Astrocyte (in vitro differentiated cells and primary cell): ENCODE results near the gene WDR41. TPM values are rescaled to one million over a fixed set of nuclear protein-coding genes. Genes with fewer than 3 reads are reported as not detected.

Experiments used
- DNase-seq: peaks from one replicate; pipeline ENCODE4 v3.0.0-alpha.2; 2010; ENCODE audit warnings: low read depth
- FAIRE-seq: peaks from 2 replicates; lab custom pipeline; 2011; peaks lifted over from hg19 to GRCh38; lab: Jason Lieb, UNC
- H2AFZ ChIP-seq: 2 replicates; pipeline ENCODE4 v1.6.0; 2012; ENCODE audit warnings: low read depth, low read length, inconsistent platforms
- H3K27ac ChIP-seq: 2 replicates; pipeline ENCODE4 v1.5.1; 2011; ENCODE audit warnings: low read depth, low read length, inconsistent platforms
- H3K27me3 ChIP-seq: 2 replicates; pipeline ENCODE4 v1.6.0; 2011; ENCODE audit warnings: low read length, inconsistent platforms; ENCODE audit not compliant: insufficient read depth
- H3K36me3 ChIP-seq: 2 replicates; pipeline ENCODE4 v1.5.1; 2011; ENCODE audit warnings: low read length, inconsistent platforms; ENCODE audit not compliant: insufficient read depth
- H3K4me1 ChIP-seq: 2 replicates; pipeline ENCODE4 v1.5.1; 2011; ENCODE audit warnings: low read length, inconsistent platforms; ENCODE audit not compliant: insufficient read depth
- H3K4me2 ChIP-seq: 2 replicates; pipeline ENCODE4 v1.6.0; 2012; ENCODE audit warnings: low read length, inconsistent platforms
- H3K4me3 ChIP-seq: 2 replicates; pipeline ENCODE4 v1.5.1; 2011; ENCODE audit warnings: low read depth, mild to moderate bottlenecking, low read length, inconsistent platforms; ENCODE audit not compliant: insufficient read depth
- H3K79me2 ChIP-seq: 2 replicates; pipeline ENCODE4 v1.6.0; 2012; ENCODE audit warnings: mild to moderate bottlenecking, low read length, inconsistent platforms; ENCODE audit not compliant: insufficient read depth
- H3K9ac ChIP-seq: 2 replicates; pipeline ENCODE4 v1.6.0; 2012; ENCODE audit warnings: mild to moderate bottlenecking, low read length, inconsistent platforms
- H3K9me3 ChIP-seq: 2 replicates; pipeline ENCODE4 v1.5.1; 2012; ENCODE audit warnings: low read depth, mild to moderate bottlenecking, low read length, inconsistent platforms; ENCODE audit not compliant: insufficient read depth
- H4K20me1 ChIP-seq: 2 replicates; pipeline ENCODE4 v1.6.0; 2012; ENCODE audit warnings: low read length, inconsistent platforms; ENCODE audit not compliant: insufficient read depth
- H3K27ac Mint-ChIP-seq: one replicate; pipeline ENCODE4 v1.8.0; 2021; ENCODE audit warnings: mild to moderate bottlenecking, mixed read lengths; ENCODE audit not compliant: unreplicated experiment
- H3K27me3 Mint-ChIP-seq: one replicate; pipeline ENCODE4 v1.8.0; 2021; ENCODE audit warnings: low read depth, mixed read lengths; ENCODE audit not compliant: unreplicated experiment
- H3K36me3 Mint-ChIP-seq: one replicate; pipeline ENCODE4 v1.8.0; 2021; ENCODE audit warnings: low read depth, mixed read lengths; ENCODE audit not compliant: unreplicated experiment
- H3K4me1 Mint-ChIP-seq: one replicate; pipeline ENCODE4 v1.8.0; 2021; ENCODE audit warnings: low read depth, mixed read lengths; ENCODE audit not compliant: unreplicated experiment
- H3K4me3 Mint-ChIP-seq: one replicate; pipeline ENCODE4 v1.8.0; 2021; ENCODE audit warnings: mild to moderate bottlenecking, moderate library complexity, mixed read lengths; ENCODE audit not compliant: unreplicated experiment
- H3K9me3 Mint-ChIP-seq: one replicate; pipeline ENCODE4 v1.8.0; 2021; ENCODE audit warnings: mild to moderate bottlenecking, mixed read lengths; ENCODE audit not compliant: unreplicated experiment
- CTCF ChIP-seq: IDR thresholded peaks from 2 replicates; pipeline ENCODE4 v1.5.1; 2011; ENCODE audit warnings: low read depth, mild to moderate bottlenecking, inconsistent platforms, low read length, moderate library complexity; ENCODE audit not compliant: insufficient read depth
- EZH2 ChIP-seq: IDR thresholded peaks from 2 replicates; pipeline ENCODE4 v1.6.1; 2012; ENCODE audit warnings: mild to moderate bottlenecking, low read length, inconsistent platforms; ENCODE audit not compliant: insufficient read depth
- total RNA-seq: library from RNA; stranded (reverse); gene quantifications from 2 replicates; pipeline ENCODE4 v1.2.1, GENCODE V29; 2021

Gene WDR41
- total RNA-seq, 1 donor from 2014 or later = 115 TPM

- H3K4me1 Mint-ChIP-seq = no peaks in the 10 kb centered on the region
- no peak for FAIRE-seq
These were observed 7.9 kb upstream of the WDR41 start for GRCh38 chr5:77499973-77500372.

GRCh38 chr5:77499441-77499840, 7.3 kb upstream of the WDR41 start:
- no peak for FAIRE-seq

More at GRCh38 chr5:77499973-77500372, 7.9 kb upstream of the WDR41 start:
- Histone ChIP-seq H3K27ac (no peak overlapping the region), H3K4me2 (no peak overlapping the region), H3K4me3 (no peak overlapping the region), H3K9me3 (no peaks in the 10 kb centered on the region), H3K36me3 (no peaks in the 10 kb centered on the region), H2AFZ (no peak overlapping the region), H3K4me1 (no peaks in the 10 kb centered on the region), H3K9ac (no peak overlapping the region), H3K79me2 (no peaks in the 10 kb centered on the region), H4K20me1 (no peaks in the 10 kb centered on the region), H3K27me3 (no peaks in the 10 kb centered on the region)
- H3K27ac Mint-ChIP-seq = no peak overlapping the region
- peaks cover 8% of the 10 kb centered on the region for H3K9me3 Mint-ChIP-seq
- no peak for DNase-seq
- H3K4me3 Mint-ChIP-seq = no peak overlapping the region
- H3K36me3 Mint-ChIP-seq = no peaks in the 10 kb centered on the region
- TF ChIP-seq CTCF = no peak
- TF ChIP-seq EZH2 = no peak
- peaks cover 7% of the 10 kb centered on the region for H3K27me3 Mint-ChIP-seq

More at GRCh38 chr5:77499441-77499840, 7.3 kb upstream of the WDR41 start:
- no peaks in the 10 kb centered on the region for H3K4me1 Mint-ChIP-seq
- no peak overlapping the region for H3K4me3 Mint-ChIP-seq
- no peaks in the 10 kb centered on the region for H3K27me3 ChIP-seq
- H3K27me3 Mint-ChIP-seq = peaks cover 4% of the 10 kb centered on the region
- no peak overlapping the region for H3K27ac ChIP-seq
- no peak overlapping the region for H3K9ac ChIP-seq
- no peak for DNase-seq
- H3K4me3 ChIP-seq = no peak overlapping the region
- H3K36me3 ChIP-seq = no peaks in the 10 kb centered on the region
- H3K9me3 Mint-ChIP-seq = peaks cover 6% of the 10 kb centered on the region
- H3K79me2 ChIP-seq = no peaks in the 10 kb centered on the region
- no peaks in the 10 kb centered on the region for H3K9me3 ChIP-seq
- H3K27ac Mint-ChIP-seq = no peak overlapping the region
- H3K4me2 ChIP-seq = no peak overlapping the region
- H3K36me3 Mint-ChIP-seq = no peaks in the 10 kb centered on the region
- H2AFZ ChIP-seq = no peak overlapping the region
- no peaks in the 10 kb centered on the region for H3K4me1 ChIP-seq
- H4K20me1 ChIP-seq = no peaks in the 10 kb centered on the region
- TF ChIP-seq EZH2 = no peak
- TF ChIP-seq CTCF = no peak
